T47D (cell line): ENCODE measurements around the gene PHLDB2.

Experiments
- DNase-seq, 2 experiments: peaks; one replicate each; pipeline versions ENCODE4 v3.0.0 to v3.0.0-alpha.2; 2011 to 2012; ENCODE audit warnings: low read depth in 1 of 2, low spot score in 1 of 2
- JUND ChIP-seq: IDR thresholded peaks from 2 replicates; pipeline ENCODE4 v1.6.1; 2012; ENCODE audit warnings: low read depth
- in situ Hi-C: cut with HindIII; loops from 2 replicates; pipeline ENCODE4 v1.10.0; 2016; ENCODE audit warnings: low sequenced_read_pairs, low pct_unique_long_range_greater_than_20kb

The PHLDB2 gene

DNA sequence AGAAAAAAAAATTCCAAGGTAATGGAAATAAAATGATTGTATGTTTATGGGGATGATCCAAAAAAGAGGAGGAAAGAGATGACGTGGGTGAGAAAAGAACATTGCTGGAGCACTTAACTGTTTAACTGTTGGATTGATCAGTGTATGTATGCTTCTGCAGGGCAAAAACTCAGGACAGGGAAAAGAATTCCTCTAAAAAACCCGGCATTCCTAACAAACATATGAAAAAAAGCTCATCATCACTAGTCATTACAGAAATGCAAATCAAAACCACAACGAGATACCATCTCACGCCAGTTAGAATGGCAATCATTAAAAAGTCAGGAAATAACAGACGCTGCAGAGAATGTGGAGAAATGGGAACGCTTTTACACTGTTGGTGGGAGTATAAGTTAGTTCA is 1.6 kb upstream of the PHLDB2 start:
- in situ Hi-C loops, result no loop called here
- TF ChIP-seq JUND, result no peak
- DNase-seq, result no peak

- DNase-seq, result no peak
- TF ChIP-seq JUND, result no peak
- in situ Hi-C loops, result no loop called here
These were observed 423 bp upstream of the PHLDB2 start for GRCh38 chr3:111858642-111859041.

- TF ChIP-seq JUND, result no peak
- in situ Hi-C loops, result no loop called here
- peak; percentile 85 to 87 for DNase-seq
These were observed 1.2 kb downstream of the PHLDB2 start for GRCh38 chr3:111859974-111860859.

- DNase-seq, result no peak
- in situ Hi-C loops, result no loop called here
- TF ChIP-seq JUND, result no peak
These were observed 2.3 kb downstream of the PHLDB2 start for GRCh38 chr3:111861391-111861790.

DNA sequence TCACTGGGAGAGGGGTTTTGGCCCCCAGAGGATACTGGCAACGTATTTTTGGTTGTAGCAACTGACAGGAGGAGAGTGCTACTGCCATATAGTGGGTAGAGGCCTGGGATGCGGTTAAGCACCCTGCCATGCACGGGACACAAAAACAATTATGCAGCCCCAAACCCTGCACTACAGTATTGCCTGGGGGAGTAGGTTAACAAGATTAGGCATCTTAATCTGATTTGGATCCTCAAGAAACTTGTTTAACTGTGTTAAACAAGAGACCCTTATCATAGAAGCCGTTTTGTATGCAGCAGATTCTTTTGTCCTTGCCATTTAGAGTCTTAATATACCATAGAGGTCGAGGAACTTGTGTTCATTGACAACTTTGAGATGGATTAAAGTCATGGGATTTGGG is 3.4 kb downstream of the PHLDB2 start:
- TF ChIP-seq JUND, result no peak
- in situ Hi-C loops, result no loop called here
- DNase-seq, result no peak

DNA sequence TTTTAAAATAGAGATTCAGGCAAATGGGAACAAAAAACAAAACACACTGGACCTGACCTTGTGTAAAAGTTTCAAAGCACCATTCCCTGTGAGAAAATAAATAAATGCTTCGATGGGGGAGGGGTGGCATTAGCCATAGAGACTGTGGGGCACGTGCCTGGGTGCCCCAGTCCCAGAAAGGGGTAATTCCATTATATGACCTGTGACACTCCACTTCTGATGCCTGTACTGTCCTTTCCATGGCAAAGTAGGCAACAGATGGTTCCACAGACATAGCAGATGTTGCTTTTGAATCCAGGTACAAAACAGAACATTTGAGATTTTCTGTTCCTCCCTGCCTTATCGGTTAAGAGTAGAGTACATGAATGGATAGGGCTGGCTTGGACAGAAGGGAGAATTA is 3.9 kb downstream of the PHLDB2 start:
- in situ Hi-C loops, result no loop called here
- no peak for DNase-seq
- no peak for TF ChIP-seq JUND

DNA sequence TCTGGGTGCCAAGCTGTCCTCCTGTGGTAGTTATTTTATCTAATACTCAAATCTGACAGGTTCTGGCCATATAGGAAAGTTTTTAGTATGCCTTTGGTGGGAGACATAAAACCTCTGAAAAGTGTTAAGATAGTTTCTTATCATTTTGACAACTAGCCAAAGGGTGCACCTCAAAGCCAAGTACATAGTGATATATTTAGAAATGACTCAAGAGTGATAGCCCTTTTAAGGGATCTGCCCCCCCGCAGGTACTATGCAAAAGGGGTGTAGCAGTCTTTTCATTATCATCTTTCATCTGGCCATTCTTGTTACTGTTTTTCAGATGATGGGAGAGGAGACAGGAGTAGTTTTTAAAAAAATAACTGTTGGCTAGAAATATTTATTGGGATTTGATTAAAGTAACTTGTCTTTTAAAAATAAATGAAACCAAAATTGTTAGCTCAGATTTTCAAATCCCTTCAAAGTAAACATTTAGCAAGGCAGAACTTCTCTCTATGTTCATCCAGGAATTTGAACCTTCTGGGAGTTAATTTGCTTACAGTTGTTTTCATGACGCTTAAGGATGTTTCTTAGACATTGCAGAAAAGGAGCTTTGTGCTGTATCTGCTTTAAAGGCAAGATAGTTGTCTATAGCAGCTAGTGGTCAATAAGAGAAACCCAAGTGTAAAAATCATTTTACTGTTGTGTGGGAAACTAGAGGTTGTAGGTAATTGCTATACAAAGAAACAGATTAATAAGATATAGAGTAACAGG is 5.1 kb downstream of the PHLDB2 start:
- DNase-seq, result no peak
- no peak for TF ChIP-seq JUND
- in situ Hi-C loops, result no loop called here

- no peak for TF ChIP-seq JUND
- no peak for DNase-seq
- in situ Hi-C loops, result no loop called here
These were observed 6.0 kb downstream of the PHLDB2 start for GRCh38 chr3:111864821-111865656.

DNA sequence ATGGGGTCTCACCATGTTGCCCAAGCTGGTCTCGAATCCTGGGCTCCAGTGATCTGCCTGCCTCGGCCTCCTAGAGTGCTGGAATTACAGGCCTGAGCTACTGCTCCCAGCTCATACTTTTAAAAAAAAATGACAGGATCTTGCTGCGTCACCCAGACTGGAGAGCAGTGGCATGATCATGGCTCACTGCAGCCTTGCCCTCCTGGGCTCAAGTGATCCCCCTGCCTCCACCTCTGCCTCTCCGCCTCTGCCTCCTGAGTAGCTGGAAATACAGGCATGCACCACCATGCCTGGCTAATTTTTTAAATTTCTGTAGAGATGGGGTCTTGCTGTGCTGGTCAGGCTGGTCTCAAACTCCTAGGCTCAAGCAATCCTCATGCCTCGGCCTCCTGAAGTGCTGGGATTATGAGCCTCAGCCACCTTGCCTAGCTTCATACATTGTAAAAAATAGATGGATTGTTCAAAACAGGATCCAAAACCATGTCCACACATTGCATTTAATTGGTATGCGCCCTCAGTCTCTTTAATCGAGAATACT is 8.9 kb downstream of the PHLDB2 start:
- DNase-seq, result no peak
- TF ChIP-seq JUND, result no peak
- in situ Hi-C loops, result no loop called here

DNA sequence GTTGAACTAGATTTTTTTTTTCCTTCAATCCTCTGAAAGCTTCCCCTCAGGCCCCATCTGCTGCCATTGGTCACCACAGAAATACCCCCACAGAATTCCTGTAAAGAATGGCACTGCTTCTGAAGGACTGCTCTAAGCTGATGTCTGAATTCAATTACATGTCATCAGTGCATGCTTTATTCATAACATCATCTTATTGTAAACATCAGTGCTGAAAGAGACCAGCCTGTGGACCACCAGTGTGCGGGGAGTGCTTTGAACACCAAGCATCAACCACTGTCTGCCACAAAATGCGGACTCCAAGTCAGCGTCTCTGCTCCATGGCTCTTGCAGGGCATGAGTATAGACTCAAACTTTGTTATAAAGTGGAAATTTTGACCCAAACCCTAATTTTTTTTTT is 11.6 kb downstream of the PHLDB2 start:
- in situ Hi-C loops, result no loop called here
- no peak for DNase-seq

DNA sequence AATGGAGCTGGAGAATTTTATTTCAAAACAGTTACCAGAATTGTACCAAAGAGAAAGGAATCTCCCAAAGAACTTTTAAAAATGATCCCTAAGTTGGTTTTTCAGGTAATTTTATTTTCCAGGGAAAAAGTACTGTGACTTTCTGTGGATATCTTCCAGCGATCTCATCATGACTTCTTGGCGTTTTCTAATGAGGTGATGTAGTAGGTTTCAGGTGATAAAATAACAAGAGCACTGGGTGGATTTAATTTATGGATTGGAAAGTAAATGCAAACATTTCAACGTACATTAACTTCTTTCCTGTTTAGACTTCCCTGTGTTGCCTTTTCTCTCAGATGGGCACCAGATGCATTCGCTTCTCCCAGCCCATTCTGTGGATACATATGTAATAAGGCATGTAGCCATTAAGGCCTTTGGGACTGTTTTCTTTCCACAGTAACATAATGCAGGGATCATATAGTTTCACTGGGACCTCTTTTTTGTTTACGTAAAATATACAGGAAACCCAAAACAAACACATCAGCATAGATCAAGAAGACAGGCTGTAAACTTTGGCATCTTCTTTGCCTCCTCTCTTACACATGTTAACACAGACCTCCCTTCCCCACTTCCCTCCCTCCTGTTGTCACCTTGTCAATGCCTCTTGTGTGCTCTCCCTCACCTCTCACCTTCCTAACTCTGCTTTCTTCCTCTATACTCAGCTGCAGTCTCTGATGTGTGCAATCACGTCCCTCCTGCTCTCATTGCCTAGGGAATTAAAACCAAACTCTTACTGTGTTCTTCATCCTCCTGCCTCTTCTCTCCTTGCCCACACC is 13.0 kb downstream of the PHLDB2 start:
- TF ChIP-seq JUND, result no peak
- in situ Hi-C loops, result no loop called here
- DNase-seq, result no peak

More for the DNA sequence above, 11.6 kb downstream of the PHLDB2 start:
- TF ChIP-seq JUND, result no peak
